ENCODE measurements around the gene KIAA1217.

Gene KIAA1217

DNA sequence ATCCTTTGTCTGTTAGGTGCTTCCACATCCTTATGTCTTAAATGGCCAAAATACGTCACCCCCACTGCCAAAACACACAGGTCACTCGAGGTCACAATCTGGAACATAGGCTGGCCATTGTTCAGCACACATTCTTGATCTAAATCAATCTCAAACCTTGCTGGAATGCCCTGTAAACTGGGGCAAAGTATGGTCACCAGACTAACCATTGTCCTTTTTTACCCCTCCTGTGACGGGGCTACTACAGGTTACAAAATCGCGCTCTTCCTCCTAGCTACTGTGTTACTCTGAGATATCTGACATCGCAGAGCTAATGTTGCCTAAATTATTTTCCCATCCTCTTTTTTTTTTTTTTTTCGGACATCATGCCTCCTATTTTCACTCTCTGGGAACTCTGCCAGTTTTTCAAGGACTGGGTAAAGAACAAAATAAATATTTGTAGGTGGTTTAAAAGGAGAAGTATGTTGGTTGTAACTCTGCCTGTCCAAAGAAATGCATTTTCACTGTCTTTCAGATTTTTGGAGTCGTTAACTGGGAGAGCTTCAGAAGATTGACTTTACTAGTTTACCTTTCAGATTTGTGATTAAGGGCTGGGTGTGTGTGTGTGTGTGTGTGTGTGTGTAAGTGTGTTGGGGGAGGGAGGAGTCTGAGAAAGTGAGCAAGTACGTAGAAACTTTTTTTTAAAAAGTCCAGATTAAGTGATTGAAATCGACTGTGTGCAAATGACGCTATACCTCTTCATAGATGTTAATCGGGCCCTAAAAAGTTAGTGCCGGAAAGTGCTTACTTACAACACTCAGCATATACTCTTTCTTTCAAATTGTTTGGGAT is 942 bp upstream of the KIAA1217 start:
- DNase-seq = peak; percentile 21

DNA sequence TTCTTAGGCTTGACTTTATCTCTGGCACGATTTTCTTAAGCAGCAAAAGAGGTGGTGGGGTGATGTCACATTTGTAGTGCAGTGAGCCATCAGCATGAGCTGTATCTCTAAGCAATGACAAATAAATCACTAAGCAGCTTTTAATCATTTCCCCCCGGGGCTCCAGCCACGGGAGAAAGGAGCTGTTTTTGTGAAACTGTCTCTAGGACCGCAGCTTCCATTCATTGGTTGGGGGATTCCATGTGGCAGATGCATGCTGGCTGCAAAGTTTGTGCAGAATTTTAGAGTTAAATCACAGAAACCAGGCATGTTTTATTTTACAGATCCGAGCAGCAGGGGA is 464 bp downstream of the KIAA1217 start:
- DNase-seq = peak; percentile 67

DNA sequence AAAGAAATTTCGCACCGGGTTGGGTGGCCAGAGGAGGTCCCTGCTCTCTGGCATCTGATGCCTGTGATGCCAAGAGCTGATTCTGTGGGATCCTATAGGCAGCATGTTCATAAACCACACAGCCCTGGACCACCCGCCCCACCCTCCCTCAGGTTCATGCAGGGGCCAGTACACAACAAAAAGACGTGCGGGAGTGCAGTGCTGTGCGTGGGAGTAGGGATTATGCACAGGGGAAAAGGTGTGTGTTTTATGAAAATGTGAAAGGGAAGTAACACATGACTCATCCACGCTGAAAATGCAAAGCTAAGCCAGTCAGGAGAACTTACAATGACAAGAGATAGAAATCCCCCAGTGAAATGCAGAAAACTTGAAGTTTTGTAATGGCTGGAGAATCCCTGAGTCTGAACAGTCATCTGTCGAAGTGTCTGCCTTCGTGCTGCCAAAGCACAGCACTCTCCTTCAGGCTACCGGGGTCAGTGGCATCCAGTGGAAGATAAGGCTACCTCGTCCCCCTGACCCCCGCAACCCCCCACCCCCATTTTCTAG is 1.1 kb downstream of the KIAA1217 start:
- DNase-seq = peak; percentile 67

GRCh38 chr10:24210501-24210900 is 1.6 kb downstream of the KIAA1217 start:
- DNase-seq = no peak

GRCh38 chr10:24213266-24213665 is 4.3 kb downstream of the KIAA1217 start:
- DNase-seq = no peak

- DNase-seq = no peak
Measured at GRCh38 chr10:24213881-24214280, 4.9 kb downstream of the KIAA1217 start.

DNA sequence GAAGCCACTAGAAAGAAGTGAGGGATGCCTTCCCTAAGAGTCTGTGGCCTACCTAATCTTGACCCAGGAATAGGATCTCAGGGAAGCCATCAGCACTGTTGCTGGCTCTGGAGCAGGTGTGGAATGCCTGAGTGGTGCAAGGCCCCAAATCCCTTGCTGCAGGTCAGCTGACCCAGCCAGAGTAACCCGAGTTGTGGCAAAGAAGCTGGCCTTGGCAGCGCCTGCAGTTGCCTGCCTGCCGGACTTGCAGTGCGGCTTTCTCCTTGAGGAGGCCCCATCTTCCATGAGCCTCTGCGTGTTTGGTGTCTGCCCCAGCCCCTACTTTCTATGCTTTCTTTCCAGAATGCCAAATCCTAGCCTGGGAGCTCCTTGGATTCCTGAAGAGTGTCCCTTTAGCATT is 5.8 kb downstream of the KIAA1217 start:
- DNase-seq = no peak

- no peak for DNase-seq
Measured at GRCh38 chr10:24215196-24215595, 6.3 kb downstream of the KIAA1217 start.

- DNase-seq = no peak
Measured at GRCh38 chr10:24215603-24216002, 6.7 kb downstream of the KIAA1217 start.

DNA sequence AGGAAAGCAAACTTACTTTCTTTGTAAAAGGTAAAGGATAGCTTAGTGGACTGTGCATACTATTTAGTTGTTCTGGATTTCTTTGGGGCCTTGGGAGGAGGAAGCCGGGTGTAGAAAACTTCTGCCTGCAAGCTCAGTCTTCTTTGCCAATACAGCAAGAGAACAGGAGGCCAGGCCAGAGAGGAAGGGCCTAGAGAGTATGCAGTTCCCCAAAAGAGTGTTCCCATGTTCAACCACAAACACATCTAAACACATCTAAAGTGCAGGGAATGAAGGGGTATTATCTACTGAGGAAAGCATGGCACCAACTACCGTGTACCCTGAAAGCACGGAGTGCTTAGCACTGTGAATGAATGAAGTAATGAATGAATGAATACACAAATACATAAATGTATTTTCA is 11.0 kb downstream of the KIAA1217 start:
- DNase-seq = no peak

- DNase-seq = no peak
Measured at GRCh38 chr10:24223341-24223740, 14.4 kb downstream of the KIAA1217 start.

DNA sequence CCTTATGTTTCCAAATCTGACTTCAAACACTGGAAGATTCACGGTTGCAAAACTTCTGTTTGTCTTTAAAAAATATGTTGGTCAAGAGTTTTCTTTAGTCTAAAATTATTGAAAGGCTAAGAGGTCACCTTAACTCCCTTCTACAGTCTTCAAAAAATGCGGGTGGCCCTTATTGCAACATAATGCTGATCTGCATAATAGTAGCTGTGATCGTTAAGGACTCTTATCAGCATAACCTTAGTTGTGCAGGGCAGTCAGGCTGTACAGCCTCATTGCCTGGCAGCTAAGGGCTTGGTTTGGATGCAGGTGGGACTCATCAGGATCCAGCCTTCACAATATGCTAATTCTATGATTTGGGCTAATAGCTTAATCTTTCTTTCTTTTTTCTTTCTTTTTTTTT is 15.0 kb downstream of the KIAA1217 start:
- DNase-seq = no peak

DNA sequence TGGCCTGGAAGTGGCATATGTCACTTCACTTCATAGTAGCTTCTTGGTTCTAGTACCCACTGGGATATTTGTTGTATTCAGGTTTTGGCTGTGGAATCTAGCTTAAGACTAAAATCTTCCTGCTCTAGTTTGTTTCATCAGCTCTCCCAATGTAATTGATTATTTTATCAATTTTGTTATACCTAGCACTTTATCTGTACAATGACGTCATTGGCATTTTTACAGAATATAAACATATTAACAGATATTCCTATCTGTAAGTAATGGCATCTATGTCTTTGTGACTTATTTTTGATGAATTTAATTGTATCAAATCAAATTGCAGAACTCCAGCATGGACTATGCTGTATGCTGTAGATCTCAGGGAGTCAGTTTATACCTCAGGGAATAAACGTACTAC is 19.7 kb downstream of the KIAA1217 start:
- no peak for DNase-seq

DNA sequence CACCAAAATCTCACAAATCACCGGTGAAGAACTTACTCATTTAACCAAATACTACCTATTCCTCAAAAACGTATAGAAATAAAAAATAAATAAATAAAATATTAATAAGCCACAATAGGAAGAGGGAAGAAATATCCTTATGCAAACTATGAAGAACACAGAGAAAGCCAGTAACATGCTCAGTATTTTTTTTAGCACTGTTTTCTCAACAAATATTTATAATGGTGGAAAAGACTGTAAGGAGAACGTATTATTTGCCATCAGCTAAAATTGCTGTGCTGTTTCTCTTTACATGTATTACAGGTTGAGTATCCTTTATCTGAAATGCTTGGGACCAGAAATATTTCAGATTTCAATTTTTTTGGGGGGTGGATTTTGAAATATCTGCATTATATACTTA is 21.0 kb downstream of the KIAA1217 start:
- no peak for DNase-seq

GRCh38 chr10:24231200-24231599 is 22.3 kb downstream of the KIAA1217 start:
- DNase-seq = no peak

- DNase-seq = no peak
Measured at GRCh38 chr10:24234784-24235183, 25.8 kb downstream of the KIAA1217 start.

DNA sequence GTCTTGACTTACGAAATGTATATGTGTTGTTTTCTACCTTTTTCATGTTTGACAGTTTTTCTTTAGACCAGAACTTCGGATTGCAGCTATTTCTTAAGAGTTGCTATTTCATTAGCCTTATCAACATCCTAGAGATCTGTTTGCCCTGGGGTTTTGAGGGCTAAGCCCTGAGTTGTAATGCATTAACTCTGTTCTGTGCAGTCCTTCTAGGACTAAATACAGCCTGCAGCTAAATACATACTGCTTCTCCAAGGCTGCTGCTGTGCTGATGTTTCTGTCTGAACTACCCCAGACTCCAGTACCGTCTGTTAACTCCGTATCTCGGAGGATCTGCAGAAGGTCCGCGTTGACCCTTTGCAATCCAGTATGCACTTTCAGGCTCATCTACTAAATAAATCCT is 26.5 kb downstream of the KIAA1217 start:
- DNase-seq = no peak

DNA sequence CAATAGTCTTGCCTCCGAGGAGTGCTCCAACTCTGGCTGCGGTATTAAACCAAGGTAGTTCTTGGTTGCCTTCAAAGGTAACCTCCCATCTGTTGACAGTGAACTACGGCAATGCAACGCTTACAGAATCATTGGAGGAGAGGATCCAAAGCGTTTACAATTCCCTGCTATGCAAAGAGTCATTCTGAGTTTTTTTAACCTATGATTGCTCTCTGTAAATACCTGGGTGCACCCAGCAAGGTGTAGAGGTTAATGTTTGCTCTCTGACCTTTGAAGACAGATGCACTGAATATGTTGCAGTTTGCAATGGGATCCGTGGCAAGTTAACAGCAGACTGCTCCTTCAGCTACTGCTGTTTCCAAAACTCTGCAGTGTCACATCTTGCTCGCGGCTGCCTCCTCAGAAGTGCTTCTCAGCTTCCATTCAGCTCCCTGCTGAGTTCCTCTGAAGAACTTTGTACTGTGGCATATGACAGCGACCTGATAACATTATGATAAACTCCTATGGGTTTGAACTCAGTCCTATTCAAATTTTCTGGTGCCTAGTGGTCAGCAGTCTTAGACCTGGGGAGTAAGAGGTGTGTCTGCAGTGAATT is 29.0 kb downstream of the KIAA1217 start:
- DNase-seq = no peak

GRCh38 chr10:24238519-24239247 is 29.7 kb downstream of the KIAA1217 start:
- DNase-seq = no peak

- no peak for DNase-seq
Measured at GRCh38 chr10:24239289-24240040, 30.5 kb downstream of the KIAA1217 start.

GRCh38 chr10:24240041-24240751 is 31.3 kb downstream of the KIAA1217 start:
- peak; percentile 19 for DNase-seq

DNA sequence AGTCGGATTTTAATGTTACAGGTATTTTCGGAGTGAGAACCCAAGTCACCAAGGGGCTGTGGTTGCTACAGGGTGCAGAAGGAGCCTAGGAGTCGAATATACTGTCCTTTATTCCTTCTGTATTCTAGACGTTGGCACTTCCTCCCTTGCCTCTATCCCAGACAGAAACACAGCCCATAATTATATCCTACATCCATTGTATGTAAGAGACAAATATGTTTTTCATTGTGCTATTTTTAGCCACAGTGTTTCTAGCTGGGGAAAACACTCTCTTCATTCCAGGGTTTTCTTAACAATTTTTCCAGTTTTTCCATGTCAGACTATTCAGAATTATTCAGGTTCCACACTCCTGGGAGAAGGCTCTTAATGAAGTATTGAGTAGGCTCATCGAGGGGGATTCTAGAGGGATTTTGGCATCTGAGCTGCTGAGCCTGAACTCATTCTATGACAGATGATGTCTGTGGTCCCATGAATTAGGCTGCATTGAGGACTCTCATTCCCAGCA is 32.6 kb downstream of the KIAA1217 start:
- no peak for DNase-seq
